ENCODE data around the gene METTL15. TPM values are rescaled to one million over a fixed set of nuclear protein-coding genes. Genes with fewer than 3 reads are reported as not detected.

Gene METTL15
- total RNA-seq, 1 donor = 24.6 TPM

GRCh38 chr11:28104425-28104824 is 3.8 kb upstream of the METTL15 start:
- no peak for TF ChIP-seq CTCF (IDR thresholded peaks at IDR 0.05; ENCODE audit: insufficient read depth, low read length)
- H3K4me3 ChIP-seq (ENCODE audit: low read depth, low read length) = no peak overlapping the region
- DNase-seq (ENCODE audit: low read depth) = no peak

GRCh38 chr11:28104984-28105383 is 3.2 kb upstream of the METTL15 start:
- no peak for TF ChIP-seq CTCF (IDR thresholded peaks at IDR 0.05; ENCODE audit: insufficient read depth, low read length)
- H3K4me3 ChIP-seq (ENCODE audit: low read depth, low read length) = no peak overlapping the region
- DNase-seq (ENCODE audit: low read depth) = no peak

GRCh38 chr11:28105869-28106268 is 2.3 kb upstream of the METTL15 start:
- TF ChIP-seq CTCF (IDR thresholded peaks at IDR 0.05; ENCODE audit: insufficient read depth, low read length) = no peak
- peak; percentile 14 for DNase-seq (ENCODE audit: low read depth)
- no peak overlapping the region for H3K4me3 ChIP-seq (ENCODE audit: low read depth, low read length)

GRCh38 chr11:28106353-28107043 is 1.7 kb upstream of the METTL15 start:
- TF ChIP-seq CTCF (IDR thresholded peaks at IDR 0.05; ENCODE audit: insufficient read depth, low read length) = no peak
- no peak overlapping the region for H3K4me3 ChIP-seq (ENCODE audit: low read depth, low read length)
- no peak for DNase-seq (ENCODE audit: low read depth)

GRCh38 chr11:28107191-28107749 is 918 bp upstream of the METTL15 start:
- no peak for TF ChIP-seq CTCF (IDR thresholded peaks at IDR 0.05; ENCODE audit: insufficient read depth, low read length)
- DNase-seq (ENCODE audit: low read depth) = no peak
- peak overlapping the region; percentile 77 for H3K4me3 ChIP-seq (ENCODE audit: low read depth, low read length)

GRCh38 chr11:28108958-28109357 is 770 bp downstream of the METTL15 start:
- no peak for TF ChIP-seq CTCF (IDR thresholded peaks at IDR 0.05; ENCODE audit: insufficient read depth, low read length)
- peak overlapping the region; percentile 75 for H3K4me3 ChIP-seq (ENCODE audit: low read depth, low read length)
- no peak for DNase-seq (ENCODE audit: low read depth)

Data from fibroblast of the aortic adventitia (primary cell).